DND-41 (cell line): Measurements from ENCODE around the gene KCNK17.
A peak's percentile ranks its signal among the peaks of the same experiment; 100 is the strongest.

Experiments used
- ATAC-seq: fragments of 200-7000 bp; cut with Tn5 transposase; 3 replicates; pipeline ENCODE4 v1.9.1; 2021; ENCODE audit warnings: low read depth; ENCODE audit not compliant: insufficient read depth
- DNase-seq: peaks from one replicate; pipeline ENCODE4 v3.0.0-alpha.2; 2020
- H2AFZ ChIP-seq: 2 replicates; pipeline ENCODE4 v1.6.0; 2012; ENCODE audit warnings: low read depth, low read length
- H3K27ac ChIP-seq: 2 replicates; pipeline ENCODE4 v1.5.1; 2012; ENCODE audit warnings: low read length, inconsistent platforms
- H3K27me3 ChIP-seq: fragments of 200-600 bp; sonication (generic); 2 replicates; pipeline ENCODE4 v1.6.0; 2012; ENCODE audit warnings: low read length, mild to moderate bottlenecking, inconsistent platforms; ENCODE audit not compliant: insufficient read depth, poor library complexity
- H3K36me3 ChIP-seq: 2 replicates; pipeline ENCODE4 v1.5.1; 2012; ENCODE audit warnings: low read length, inconsistent platforms; ENCODE audit not compliant: insufficient read depth
- H3K4me1 ChIP-seq: 2 replicates; pipeline ENCODE4 v1.5.1; 2012; ENCODE audit warnings: mild to moderate bottlenecking, low read length; ENCODE audit not compliant: insufficient read depth
- H3K4me2 ChIP-seq: 2 replicates; pipeline ENCODE4 v1.6.0; 2012; ENCODE audit warnings: mild to moderate bottlenecking, moderate library complexity, low read length, inconsistent platforms; ENCODE audit not compliant: insufficient read depth
- H3K4me3 ChIP-seq, 2 experiments: fragments of 200-600 bp in 1 of 2; shearing (Covaris generic) in 1 of 2; 2 replicates each; pipeline ENCODE4 v1.5.1; 2012 to 2016; ENCODE audit warnings: inconsistent platforms in 2 of 2, low read length in 2 of 2, mild to moderate bottlenecking in 2 of 2, low read depth in 1 of 2, moderate library complexity in 1 of 2
- H3K79me2 ChIP-seq: 2 replicates; pipeline ENCODE4 v1.6.0; 2012; ENCODE audit warnings: low read length, inconsistent platforms; ENCODE audit not compliant: insufficient read depth
- H3K9ac ChIP-seq: 2 replicates; pipeline ENCODE4 v1.6.0; 2012; ENCODE audit warnings: low read depth, mild to moderate bottlenecking, inconsistent platforms, low read length, moderate library complexity
- H3K9me3 ChIP-seq: 2 replicates; pipeline ENCODE4 v1.5.1; 2012; ENCODE audit warnings: low read length, moderate library complexity, mild to moderate bottlenecking, inconsistent platforms; ENCODE audit not compliant: insufficient read depth, severe bottlenecking
- H4K20me1 ChIP-seq: 2 replicates; pipeline ENCODE4 v1.6.0; 2012; ENCODE audit warnings: low read length; ENCODE audit not compliant: insufficient read depth
- EZH2 ChIP-seq: IDR thresholded peaks from 3 replicates; pipeline ENCODE4 v1.6.1; 2012; ENCODE audit warnings: borderline replicate concordance, low read depth, mild to moderate bottlenecking, moderate library complexity, low read length, inconsistent platforms; ENCODE audit not compliant: severe bottlenecking
- TF ChIP-seq, protein P1 (sequence below): IDR thresholded peaks from 2 replicates; pipeline ENCODE4 v1.5.1; 2012; ENCODE audit warnings: borderline replicate concordance, low read length, moderate library complexity, mild to moderate bottlenecking; ENCODE audit not compliant: poor library complexity, severe bottlenecking; ENCODE audit errors: extremely low read depth

KCNK17 gene

GRCh38 chr6:39338397-39338796 lies 24.2 kb upstream of the KCNK17 start:
- Histone ChIP-seq H3K9ac (no peak overlapping the region), H2AFZ (no peak overlapping the region), H3K4me3 (no peak overlapping the region), H3K36me3 (no peaks in the 10 kb centered on the region), H3K79me2 (no peaks in the 10 kb centered on the region), H3K27me3 (peaks cover 5% of the 10 kb centered on the region), H4K20me1 (no peaks in the 10 kb centered on the region; the same call in 1 of the 2 replicates), H3K9me3 (no peaks in the 10 kb centered on the region), H3K27ac (no peak overlapping the region), H3K4me2 (no peak overlapping the region), H3K4me1 (no peaks in the 10 kb centered on the region)
- ATAC-seq (no peak), DNase-seq (no peak)
- TF ChIP-seq EZH2 = no peak
- TF ChIP-seq, protein P1, sequence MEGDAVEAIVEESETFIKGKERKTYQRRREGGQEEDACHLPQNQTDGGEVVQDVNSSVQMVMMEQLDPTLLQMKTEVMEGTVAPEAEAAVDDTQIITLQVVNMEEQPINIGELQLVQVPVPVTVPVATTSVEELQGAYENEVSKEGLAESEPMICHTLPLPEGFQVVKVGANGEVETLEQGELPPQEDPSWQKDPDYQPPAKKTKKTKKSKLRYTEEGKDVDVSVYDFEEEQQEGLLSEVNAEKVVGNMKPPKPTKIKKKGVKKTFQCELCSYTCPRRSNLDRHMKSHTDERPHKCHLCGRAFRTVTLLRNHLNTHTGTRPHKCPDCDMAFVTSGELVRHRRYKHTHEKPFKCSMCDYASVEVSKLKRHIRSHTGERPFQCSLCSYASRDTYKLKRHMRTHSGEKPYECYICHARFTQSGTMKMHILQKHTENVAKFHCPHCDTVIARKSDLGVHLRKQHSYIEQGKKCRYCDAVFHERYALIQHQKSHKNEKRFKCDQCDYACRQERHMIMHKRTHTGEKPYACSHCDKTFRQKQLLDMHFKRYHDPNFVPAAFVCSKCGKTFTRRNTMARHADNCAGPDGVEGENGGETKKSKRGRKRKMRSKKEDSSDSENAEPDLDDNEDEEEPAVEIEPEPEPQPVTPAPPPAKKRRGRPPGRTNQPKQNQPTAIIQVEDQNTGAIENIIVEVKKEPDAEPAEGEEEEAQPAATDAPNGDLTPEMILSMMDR = no peak

DNA sequence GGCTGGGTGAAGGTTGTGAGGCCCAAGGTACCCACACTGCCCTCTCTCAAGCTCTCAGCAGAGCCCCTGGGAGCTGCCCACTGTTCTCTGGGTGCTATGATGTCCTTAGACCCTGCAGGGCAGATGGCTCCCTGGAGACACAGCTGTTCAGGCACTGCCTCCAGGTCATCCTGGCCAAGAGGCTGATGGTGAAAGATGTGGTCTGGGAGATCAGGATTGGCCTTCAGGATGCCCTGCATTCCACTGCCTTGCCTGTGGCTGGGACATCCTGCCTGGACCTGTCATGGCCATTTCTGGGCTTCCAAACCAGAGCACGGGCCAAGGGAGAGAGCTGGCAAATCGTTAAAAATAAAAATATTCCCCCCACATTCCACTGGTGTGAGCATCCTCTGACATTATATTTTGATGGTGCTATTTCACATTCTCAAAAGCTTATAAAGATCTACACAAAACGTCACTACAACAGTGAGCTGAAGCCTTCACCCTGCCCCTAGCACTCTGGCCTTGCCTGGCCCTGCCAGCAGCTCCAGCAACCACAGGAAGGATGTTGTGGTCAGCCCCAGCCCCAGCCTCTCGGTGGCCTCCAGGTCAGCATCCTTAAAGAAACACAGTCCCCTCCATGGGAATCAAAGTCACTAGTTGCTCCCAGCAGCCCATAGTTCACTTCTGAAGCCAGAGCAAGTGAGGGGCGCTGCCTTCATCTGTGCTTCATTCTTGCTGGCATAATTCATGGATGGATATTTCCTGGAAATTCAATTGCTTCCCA lies 21.7 kb upstream of the KCNK17 start:
- Histone ChIP-seq H3K9me3 (no peaks in the 10 kb centered on the region), H3K4me1 (no peaks in the 10 kb centered on the region), H3K9ac (no peak overlapping the region), H3K79me2 (no peaks in the 10 kb centered on the region), H2AFZ (no peak overlapping the region), H3K36me3 (no peaks in the 10 kb centered on the region), H3K27ac (no peak overlapping the region), H3K27me3 (peaks cover 3% of the 10 kb centered on the region), H4K20me1 (no peaks in the 10 kb centered on the region; the same call in 1 of the 2 replicates), H3K4me3 (no peak overlapping the region), H3K4me2 (no peak overlapping the region)
- DNase-seq (peak; percentile 15), ATAC-seq (peak; percentile 53)
- TF ChIP-seq, protein P1 = no peak
- no peak for TF ChIP-seq EZH2

DNA sequence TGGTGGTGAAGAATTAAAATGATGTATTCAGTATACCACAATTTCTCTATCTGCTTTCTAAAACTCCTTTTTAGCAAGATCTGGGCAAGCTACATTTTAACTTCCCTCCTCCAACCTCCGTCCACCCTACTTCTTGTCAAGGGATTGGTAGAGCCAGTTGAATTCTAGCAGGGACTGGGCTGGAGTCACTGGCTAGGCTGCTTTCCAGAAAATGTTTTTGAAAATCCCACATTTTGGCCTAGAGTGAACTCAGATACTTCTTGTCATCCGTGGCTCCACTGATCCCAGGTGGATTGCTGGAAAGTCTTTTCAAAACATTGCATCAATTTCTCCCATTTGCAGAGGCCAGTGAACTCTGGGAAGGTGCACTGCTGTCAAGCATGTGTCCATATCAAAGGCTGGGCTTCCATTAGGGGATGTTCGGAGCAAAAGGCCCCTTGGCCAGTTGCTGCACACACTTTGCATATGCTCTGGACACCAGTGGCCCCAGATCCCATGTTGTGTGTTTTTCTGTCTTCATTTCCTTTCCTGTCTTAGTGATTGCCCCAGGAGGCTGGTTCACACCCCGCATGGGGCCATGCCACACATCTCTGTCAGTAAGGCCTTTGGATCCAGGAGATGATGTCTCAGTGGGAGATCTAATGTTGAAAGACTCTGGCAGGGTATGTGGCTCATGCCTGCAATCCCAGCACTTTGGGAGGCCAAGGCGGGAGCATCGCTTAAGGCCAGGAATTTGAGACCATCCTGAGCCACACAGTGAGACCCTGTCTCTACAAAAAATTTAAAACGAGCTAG lies 19.6 kb upstream of the KCNK17 start:
- no peak overlapping the region for H3K4me3 ChIP-seq
- no peak for ATAC-seq
- no peak overlapping the region for H3K27ac ChIP-seq
- no peak overlapping the region for H3K9ac ChIP-seq
- no peaks in the 10 kb centered on the region for H3K27me3 ChIP-seq
- no peaks in the 10 kb centered on the region for H3K4me1 ChIP-seq
- no peak overlapping the region for H3K4me2 ChIP-seq
- H3K36me3 ChIP-seq = no peaks in the 10 kb centered on the region
- no peak overlapping the region for H2AFZ ChIP-seq
- TF ChIP-seq EZH2 = no peak
- DNase-seq = no peak
- H3K79me2 ChIP-seq = no peaks in the 10 kb centered on the region
- H3K9me3 ChIP-seq = no peaks in the 10 kb centered on the region
- H4K20me1 ChIP-seq = no peaks in the 10 kb centered on the region

DNA sequence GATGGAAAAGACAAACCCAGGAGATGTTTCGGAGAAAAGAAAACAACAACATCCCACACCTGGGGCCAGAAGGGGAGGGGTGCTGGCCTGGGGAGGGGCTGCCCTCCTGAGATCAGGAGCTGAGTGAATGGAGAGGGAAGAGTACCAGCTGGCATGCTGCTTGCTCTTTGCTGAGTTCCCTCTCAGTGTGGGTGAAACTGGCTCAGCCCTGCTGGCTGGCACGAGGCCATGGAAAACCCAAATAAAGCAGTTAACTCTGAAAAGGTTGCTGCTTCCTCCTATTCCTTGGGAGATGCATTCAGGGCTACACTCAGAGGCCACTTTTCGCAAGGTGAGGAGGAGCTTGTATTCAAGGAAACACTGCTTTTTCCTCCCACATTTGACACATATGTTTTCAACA lies 16.3 kb upstream of the KCNK17 start:
- Histone ChIP-seq H3K9me3 (no peaks in the 10 kb centered on the region), H2AFZ (no peak overlapping the region), H3K9ac (no peak overlapping the region), H3K27ac (no peak overlapping the region), H3K79me2 (no peaks in the 10 kb centered on the region), H3K4me2 (no peak overlapping the region), H3K4me3 (no peak overlapping the region), H3K27me3 (no peaks in the 10 kb centered on the region), H4K20me1 (no peaks in the 10 kb centered on the region), H3K36me3 (no peaks in the 10 kb centered on the region), H3K4me1 (no peaks in the 10 kb centered on the region)
- no peak for ATAC-seq
- TF ChIP-seq EZH2 = no peak
- TF ChIP-seq, protein P1 = no peak
- DNase-seq = no peak
